Measurements from ENCODE around the gene ATF6. TPM values are rescaled to one million over a fixed set of nuclear protein-coding genes. Genes with fewer than 3 reads are reported as not detected.

Gene ATF6
- total RNA-seq, 1 donor from 2014 or later = 21.1 TPM

DNA sequence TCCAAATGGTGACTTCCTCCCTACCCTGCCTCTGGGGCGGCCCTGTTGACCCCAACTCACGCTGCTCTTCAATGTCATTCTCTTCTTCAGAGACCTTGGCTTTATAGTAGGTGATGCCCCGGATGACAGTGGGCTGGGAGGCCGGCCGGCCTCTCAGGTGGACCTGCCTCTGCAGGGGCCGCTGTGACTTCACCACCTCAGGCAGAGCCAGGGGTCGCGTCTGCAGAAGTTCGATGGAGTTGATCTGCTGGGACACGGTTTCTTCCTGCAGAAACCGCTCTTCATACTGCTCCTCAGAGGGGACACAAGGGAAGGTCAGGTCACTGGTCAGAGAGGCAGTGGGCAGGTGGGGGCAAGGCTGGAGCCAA lies 233.9 kb downstream of the ATF6 start:
- intact Hi-C loops (cut with DNase I) = no loop called here
- H3K27me3 ChIP-seq = no peaks in the 10 kb centered on the region
- H3K4me3 ChIP-seq = no peak overlapping the region
- H3K36me3 ChIP-seq = no peaks in the 10 kb centered on the region
- peaks cover 13% of the 10 kb centered on the region for H3K4me1 ChIP-seq
- no peak for DNase-seq (ENCODE audit: extremely low spot score in 2 of 2)
- TF ChIP-seq POLR2AphosphoS5 (IDR thresholded peaks at IDR 0.05; ENCODE audit: insufficient read depth in 1 of 2, low read depth in 1 of 2) (no peak), CTCF (IDR thresholded peaks at IDR 0.05) (no peak), POLR2A (IDR thresholded peaks at IDR 0.05) (no peak)
- no peak overlapping the region for H3K27ac ChIP-seq
- no peaks in the 10 kb centered on the region for H3K9me3 ChIP-seq

GRCh38 chr1:162003061-162003829 lies 237.1 kb downstream of the ATF6 start:
- H3K36me3 ChIP-seq = no peaks in the 10 kb centered on the region
- peak overlapping the region; percentile 3 to 9 for H3K4me3 ChIP-seq
- intact Hi-C loops (cut with DNase I) = no loop called here

DNA sequence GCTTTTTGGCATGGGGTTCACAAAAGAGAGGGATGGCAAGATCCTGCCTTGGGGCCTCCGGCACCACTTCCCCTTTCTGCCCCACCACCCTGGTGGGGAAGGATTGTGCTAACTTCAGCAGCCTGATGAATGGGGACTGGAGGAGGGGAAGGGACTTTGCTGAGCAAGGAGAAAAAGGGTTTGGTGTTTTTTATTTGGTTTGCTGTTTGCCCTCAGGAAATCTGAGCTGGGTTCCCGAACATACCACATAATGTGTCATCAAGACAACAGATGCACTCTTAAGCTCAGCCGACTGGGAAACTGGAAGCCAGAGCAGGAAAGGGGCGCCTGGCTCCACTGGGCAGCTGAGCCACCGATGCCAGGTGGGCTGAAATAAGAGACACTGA lies 237.7 kb downstream of the ATF6 start:
- TF ChIP-seq POLR2A (IDR thresholded peaks at IDR 0.05) = no peak
- TF ChIP-seq CTCF (IDR thresholded peaks at IDR 0.05) = no peak
- TF ChIP-seq POLR2AphosphoS5 (IDR thresholded peaks at IDR 0.05; ENCODE audit: insufficient read depth in 1 of 2, low read depth in 1 of 2) = no peak
- intact Hi-C loops (cut with DNase I) = no loop called here
- Histone ChIP-seq H3K4me1 (peaks cover 9% of the 10 kb centered on the region), H3K27ac (peak overlapping the region; percentile 75), H3K36me3 (no peaks in the 10 kb centered on the region), H3K4me3 (peak overlapping the region in 1 of 2 donors; percentile 9), H3K9me3 (no peaks in the 10 kb centered on the region), H3K27me3 (no peaks in the 10 kb centered on the region)
- no peak for DNase-seq (ENCODE audit: extremely low spot score in 2 of 2)

More at GRCh38 chr1:162003061-162003829, 237.1 kb downstream of the ATF6 start:
- H3K4me1 ChIP-seq = peaks cover 9% of the 10 kb centered on the region
- TF ChIP-seq POLR2A (IDR thresholded peaks at IDR 0.05) (no peak), POLR2AphosphoS5 (IDR thresholded peaks at IDR 0.05; ENCODE audit: insufficient read depth in 1 of 2, low read depth in 1 of 2) (peak in 1 of 2 donors; percentile 72), CTCF (IDR thresholded peaks at IDR 0.05) (peak in 1 of 3 experiments; percentile 16)
- H3K27me3 ChIP-seq = no peaks in the 10 kb centered on the region
- no peaks in the 10 kb centered on the region for H3K9me3 ChIP-seq
- H3K27ac ChIP-seq = peak overlapping the region; percentile 75
- DNase-seq (ENCODE audit: extremely low spot score in 2 of 2) = peak in 1 of 2 donors; percentile 94

- Histone ChIP-seq H3K4me3 (no peak overlapping the region), H3K4me1 (peaks cover 9% of the 10 kb centered on the region), H3K36me3 (no peaks in the 10 kb centered on the region), H3K27ac (peak overlapping the region; percentile 75), H3K9me3 (no peaks in the 10 kb centered on the region), H3K27me3 (no peaks in the 10 kb centered on the region)
- no peak for DNase-seq (ENCODE audit: extremely low spot score in 2 of 2)
- intact Hi-C loops (cut with DNase I) = no loop called here
- TF ChIP-seq CTCF (IDR thresholded peaks at IDR 0.05) (no peak), POLR2AphosphoS5 (IDR thresholded peaks at IDR 0.05; ENCODE audit: insufficient read depth in 1 of 2, low read depth in 1 of 2) (no peak), POLR2A (IDR thresholded peaks at IDR 0.05) (no peak)
These were observed 238.4 kb downstream of the ATF6 start for GRCh38 chr1:162004441-162004950.

DNA sequence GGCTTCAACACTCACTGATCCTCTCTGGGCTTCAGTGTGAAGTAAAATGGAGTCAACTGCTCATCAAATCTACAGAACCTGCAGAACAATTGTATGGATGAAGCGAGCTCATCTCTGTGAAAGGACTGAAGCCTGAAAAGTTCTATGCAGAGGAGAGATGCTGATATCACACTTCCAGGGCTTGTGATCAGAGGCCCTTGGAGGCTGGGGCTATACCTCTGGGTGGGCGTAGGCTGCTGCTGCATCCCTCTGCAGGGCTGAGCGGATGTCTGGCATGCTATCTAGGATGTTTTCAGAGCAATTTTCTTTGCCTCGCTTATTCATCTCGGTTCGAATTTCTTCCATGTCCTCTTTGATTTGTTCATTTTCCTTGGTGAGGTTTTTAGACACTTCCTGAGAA lies 240.0 kb downstream of the ATF6 start:
- Histone ChIP-seq H3K9me3 (no peaks in the 10 kb centered on the region), H3K27me3 (no peaks in the 10 kb centered on the region), H3K4me3 (no peak overlapping the region), H3K4me1 (peaks cover 13% of the 10 kb centered on the region), H3K36me3 (no peaks in the 10 kb centered on the region), H3K27ac (no peak overlapping the region)
- TF ChIP-seq POLR2A (IDR thresholded peaks at IDR 0.05) (no peak), CTCF (IDR thresholded peaks at IDR 0.05) (no peak), POLR2AphosphoS5 (IDR thresholded peaks at IDR 0.05; ENCODE audit: insufficient read depth in 1 of 2, low read depth in 1 of 2) (no peak)
- intact Hi-C loops (cut with DNase I) = no loop called here
- no peak for DNase-seq (ENCODE audit: extremely low spot score in 2 of 2)
